Neural crest cell (in vitro differentiated cells): ENCODE results near the gene PSMA6. TPM values are rescaled to one million over a fixed set of nuclear protein-coding genes. Genes with fewer than 3 reads are reported as not detected.
"Not testable (repeated sequence)": the region's sequence is repeated elsewhere in the genome, so short reads cannot be mapped to it uniquely, and the experiment has no call there.

Experiments
- DNase-seq: peaks from one replicate; pipeline ENCODE4 v3.0.0; 2021; ENCODE audit warnings: low read depth, mixed read lengths, low spot score
- H3K27ac Mint-ChIP-seq: one replicate; pipeline ENCODE4 v1.8.0; 2021; ENCODE audit warnings: mild to moderate bottlenecking, mixed read lengths; ENCODE audit not compliant: unreplicated experiment
- H3K27me3 Mint-ChIP-seq: 2 replicates; pipeline ENCODE4 v1.8.0; 2021; ENCODE audit warnings: low read depth, mild to moderate bottlenecking, mixed read lengths
- H3K36me3 Mint-ChIP-seq: 2 replicates; pipeline ENCODE4 v1.8.0; 2021; ENCODE audit warnings: low read depth, mild to moderate bottlenecking, mixed read lengths
- H3K4me1 Mint-ChIP-seq: 2 replicates; pipeline ENCODE4 v1.8.0; 2021; ENCODE audit warnings: mixed read lengths
- H3K4me3 Mint-ChIP-seq: one replicate; pipeline ENCODE4 v1.8.0; 2021; ENCODE audit warnings: mild to moderate bottlenecking, mixed read lengths
- H3K9me3 Mint-ChIP-seq: 2 replicates; pipeline ENCODE4 v1.8.0; 2021; ENCODE audit warnings: mixed read lengths
- total RNA-seq: library from RNA; stranded (reverse); gene quantifications from 2 replicates; pipeline ENCODE4 v1.2.1, GENCODE V29; 2021
- TF ChIP-seq, protein P1 (sequence below): fragments of 200-600 bp; sonication (generic); conservative IDR thresholded peaks from 2 replicates; pipeline ENCODE4 v1.5.0; 2021; ENCODE audit warnings: antibody characterized with exemption, mild to moderate bottlenecking

The PSMA6 gene
- total RNA-seq, 1 donor from 2014 or later, result 229 TPM

DNA sequence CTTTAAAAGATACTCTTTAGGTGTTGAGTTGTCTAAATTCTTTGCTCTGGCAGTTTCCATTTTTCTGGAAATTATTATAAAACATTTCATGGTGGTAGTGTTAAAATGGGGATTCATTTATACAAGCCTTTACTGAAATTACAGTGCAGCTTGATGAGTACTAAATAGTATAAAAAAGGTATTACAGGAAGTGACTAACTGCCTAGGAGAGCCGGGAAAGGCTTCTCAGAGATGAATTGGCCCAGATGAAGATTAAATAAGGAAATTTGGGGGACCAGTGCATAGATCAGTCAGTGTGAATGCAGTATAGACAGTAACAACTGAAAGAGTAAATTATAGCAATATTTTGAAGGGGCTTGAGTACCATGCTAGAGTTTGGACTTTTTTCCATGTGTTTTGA is 7.5 kb downstream of the PSMA6 start:
- H3K4me1 Mint-ChIP-seq, result peaks cover 7% of the 10 kb centered on the region
- no peak overlapping the region for H3K4me3 Mint-ChIP-seq
- no peaks in the 10 kb centered on the region for H3K9me3 Mint-ChIP-seq
- DNase-seq, result no peak
- TF ChIP-seq, protein P1, sequence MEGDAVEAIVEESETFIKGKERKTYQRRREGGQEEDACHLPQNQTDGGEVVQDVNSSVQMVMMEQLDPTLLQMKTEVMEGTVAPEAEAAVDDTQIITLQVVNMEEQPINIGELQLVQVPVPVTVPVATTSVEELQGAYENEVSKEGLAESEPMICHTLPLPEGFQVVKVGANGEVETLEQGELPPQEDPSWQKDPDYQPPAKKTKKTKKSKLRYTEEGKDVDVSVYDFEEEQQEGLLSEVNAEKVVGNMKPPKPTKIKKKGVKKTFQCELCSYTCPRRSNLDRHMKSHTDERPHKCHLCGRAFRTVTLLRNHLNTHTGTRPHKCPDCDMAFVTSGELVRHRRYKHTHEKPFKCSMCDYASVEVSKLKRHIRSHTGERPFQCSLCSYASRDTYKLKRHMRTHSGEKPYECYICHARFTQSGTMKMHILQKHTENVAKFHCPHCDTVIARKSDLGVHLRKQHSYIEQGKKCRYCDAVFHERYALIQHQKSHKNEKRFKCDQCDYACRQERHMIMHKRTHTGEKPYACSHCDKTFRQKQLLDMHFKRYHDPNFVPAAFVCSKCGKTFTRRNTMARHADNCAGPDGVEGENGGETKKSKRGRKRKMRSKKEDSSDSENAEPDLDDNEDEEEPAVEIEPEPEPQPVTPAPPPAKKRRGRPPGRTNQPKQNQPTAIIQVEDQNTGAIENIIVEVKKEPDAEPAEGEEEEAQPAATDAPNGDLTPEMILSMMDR, result no peak
- H3K27ac Mint-ChIP-seq, result no peak overlapping the region
- H3K36me3 Mint-ChIP-seq, result no peaks in the 10 kb centered on the region
- H3K27me3 Mint-ChIP-seq, result no peaks in the 10 kb centered on the region

DNA sequence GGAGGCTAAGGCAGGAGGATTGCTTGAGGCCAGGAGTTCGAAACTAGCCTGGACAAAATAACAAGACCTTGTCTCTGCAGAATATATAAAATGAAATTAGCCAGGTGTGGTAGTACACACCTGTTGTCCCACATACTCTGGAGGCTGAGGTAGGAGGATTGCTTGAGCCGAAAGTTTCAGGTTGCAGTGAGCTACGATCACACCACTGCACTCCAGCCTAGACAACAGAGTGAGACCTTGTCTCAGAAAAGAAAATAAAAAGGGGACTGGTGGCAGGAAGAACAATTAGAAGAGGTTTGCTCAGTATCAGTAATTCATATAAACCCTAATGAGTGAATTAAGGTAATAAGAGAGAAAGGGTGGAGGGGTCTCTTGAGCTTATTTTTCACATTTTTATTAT is 8.0 kb downstream of the PSMA6 start:
- H3K4me3 Mint-ChIP-seq, result no peak overlapping the region
- DNase-seq, result no peak
- no peak overlapping the region for H3K27ac Mint-ChIP-seq
- TF ChIP-seq, protein P1, result no peak
- no peaks in the 10 kb centered on the region for H3K36me3 Mint-ChIP-seq
- peaks cover 6% of the 10 kb centered on the region for H3K4me1 Mint-ChIP-seq
- H3K27me3 Mint-ChIP-seq, result no peaks in the 10 kb centered on the region
- no peaks in the 10 kb centered on the region for H3K9me3 Mint-ChIP-seq

DNA sequence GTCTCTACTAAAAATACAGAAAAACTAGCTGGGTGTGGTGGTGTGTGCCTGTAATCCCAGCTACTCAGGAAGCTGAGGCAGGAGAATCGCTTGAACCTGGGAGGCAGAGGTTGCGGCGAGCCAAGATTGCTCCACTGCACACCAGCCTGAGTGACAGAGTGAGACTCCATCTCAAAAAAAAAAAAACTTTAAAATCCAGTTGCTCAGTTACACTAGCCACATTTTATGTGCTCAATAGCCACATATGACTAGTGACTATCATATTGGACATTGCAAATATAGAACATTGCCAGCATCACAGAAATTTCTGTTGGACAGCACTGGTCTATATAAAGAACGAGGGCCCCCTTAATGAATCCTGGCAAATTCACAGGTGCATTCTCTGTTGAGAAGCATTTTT is 9.2 kb downstream of the PSMA6 start:
- not testable (repeated sequence) for H3K27me3 Mint-ChIP-seq, DNase-seq, H3K9me3 Mint-ChIP-seq, H3K36me3 Mint-ChIP-seq, H3K27ac Mint-ChIP-seq, H3K4me3 Mint-ChIP-seq, H3K4me1 Mint-ChIP-seq

DNA sequence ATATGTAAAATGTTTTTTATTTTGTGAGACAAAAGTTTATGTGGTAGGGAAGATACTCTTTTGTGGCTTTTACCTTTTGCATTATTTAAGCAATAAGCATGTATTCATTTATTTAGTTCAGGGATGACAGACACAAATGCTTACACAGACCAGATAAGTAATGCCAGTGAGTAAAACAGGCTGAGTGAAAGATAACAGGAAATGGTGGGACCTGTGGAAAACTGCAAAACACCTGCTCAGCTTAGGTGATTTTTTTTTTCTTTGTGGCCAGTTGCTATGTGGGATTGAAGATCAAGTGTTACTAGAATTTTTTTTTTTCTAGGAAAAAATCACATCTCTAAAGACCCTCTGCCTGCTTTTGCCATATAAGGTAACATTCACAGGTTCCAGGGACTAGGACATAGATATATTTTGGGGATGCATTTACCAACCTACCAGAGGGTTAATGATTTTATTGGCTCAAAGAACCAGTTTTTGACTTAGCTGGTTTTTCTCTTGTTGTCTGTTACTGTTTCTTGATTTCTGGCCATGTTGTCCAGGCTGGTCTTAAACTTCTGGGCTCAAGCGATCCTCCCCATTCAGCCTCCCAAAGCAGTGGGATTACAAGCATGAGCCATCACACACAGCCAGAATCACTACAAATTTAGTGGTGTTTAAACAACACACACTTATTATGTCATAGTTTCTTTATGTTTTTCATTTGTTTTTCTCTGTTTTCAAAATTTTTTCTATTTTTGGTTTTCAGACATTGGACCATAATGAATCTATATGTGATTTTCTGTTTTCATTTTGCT is 9.8 kb downstream of the PSMA6 start:
- Mint-ChIP-seq H3K4me1 (peaks cover 6% of the 10 kb centered on the region), H3K27me3 (no peaks in the 10 kb centered on the region), H3K9me3 (no peaks in the 10 kb centered on the region), H3K4me3 (no peak overlapping the region), H3K36me3 (no peaks in the 10 kb centered on the region), H3K27ac (no peak overlapping the region)
- no peak for DNase-seq
- TF ChIP-seq, protein P1, result no peak

DNA sequence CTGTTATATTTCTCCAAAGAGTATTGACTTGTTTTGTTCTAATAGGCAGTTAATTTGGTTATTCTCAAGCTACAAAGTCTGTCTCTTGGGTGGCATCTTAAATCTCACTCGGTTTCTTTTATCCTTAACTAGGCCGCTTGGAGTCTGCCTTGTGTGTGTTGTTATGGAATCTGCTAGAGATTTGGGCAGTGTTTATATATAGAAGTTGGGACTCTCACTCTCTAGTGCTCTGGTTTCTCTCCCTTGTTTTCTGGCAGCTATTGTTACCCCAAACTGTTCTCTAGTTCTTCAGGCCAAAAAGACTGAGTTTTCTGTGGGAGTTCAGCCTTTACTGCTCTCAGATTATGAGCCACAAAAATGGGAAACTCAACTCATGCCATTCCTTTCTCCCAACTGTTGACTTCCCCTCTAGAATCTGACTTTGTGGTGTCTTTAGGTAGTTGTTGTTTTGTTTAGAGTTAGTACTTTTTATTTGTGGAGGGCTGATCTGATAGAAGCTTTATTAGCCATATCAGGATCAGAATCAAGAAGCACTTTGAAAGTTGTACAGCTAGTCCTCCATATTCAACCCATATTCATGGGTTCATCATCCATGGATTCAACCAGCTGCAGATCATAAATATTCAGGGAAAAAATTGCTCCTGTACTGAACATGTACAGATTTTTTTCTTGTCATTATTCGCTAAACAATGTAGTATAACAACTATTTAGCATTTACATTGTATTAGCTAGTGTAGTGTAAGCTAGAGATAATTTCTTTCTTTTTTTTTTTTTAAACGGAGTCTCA is 11.2 kb downstream of the PSMA6 start:
- no peak overlapping the region for H3K27ac Mint-ChIP-seq
- H3K36me3 Mint-ChIP-seq, result no peaks in the 10 kb centered on the region
- H3K27me3 Mint-ChIP-seq, result no peaks in the 10 kb centered on the region
- TF ChIP-seq, protein P1, result no peak
- H3K4me3 Mint-ChIP-seq, result no peak overlapping the region
- H3K9me3 Mint-ChIP-seq, result no peaks in the 10 kb centered on the region
- no peaks in the 10 kb centered on the region for H3K4me1 Mint-ChIP-seq
- DNase-seq, result no peak
